Activated naive CD4-positive, alpha-beta T cell treated with Interleukin-2 at 50 U/mL for 16 hours (primary cell): Measurements from ENCODE around the gene PGM1.
A peak's percentile ranks its signal among the peaks of the same experiment; 100 is the strongest.
"Not testable (repeated sequence)": the region's sequence is repeated elsewhere in the genome, so short reads cannot be mapped to it uniquely, and the experiment has no call there.

ENCODE experiments used
- DNase-seq: peaks from one replicate; pipeline ENCODE4 v3.0.0-alpha.2; 2020

The PGM1 gene

DNA sequence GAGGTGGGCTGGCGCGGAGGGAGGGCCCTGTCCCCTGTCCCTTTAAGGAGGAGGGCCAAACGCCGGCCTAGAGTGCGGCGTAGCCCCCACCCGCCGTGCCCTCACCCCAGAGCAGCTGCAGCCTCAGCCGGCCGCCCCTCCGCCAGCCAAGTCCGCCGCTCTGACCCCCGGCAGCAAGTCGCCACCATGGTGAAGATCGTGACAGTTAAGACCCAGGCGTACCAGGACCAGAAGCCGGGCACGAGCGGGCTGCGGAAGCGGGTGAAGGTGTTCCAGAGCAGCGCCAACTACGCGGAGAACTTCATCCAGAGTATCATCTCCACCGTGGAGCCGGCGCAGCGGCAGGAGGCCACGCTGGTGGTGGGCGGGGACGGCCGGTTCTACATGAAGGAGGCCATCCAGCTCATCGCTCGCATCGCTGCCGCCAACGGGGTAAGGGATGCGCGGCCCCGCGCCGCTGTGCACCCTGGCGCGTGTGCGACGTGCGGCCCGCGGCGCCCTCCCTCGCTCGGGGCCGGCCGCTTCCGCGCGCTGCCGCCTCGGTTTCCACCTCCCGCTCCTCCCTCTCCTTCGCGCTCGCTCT, at the start of gene PGM1:
Gene PGM1 (plus strand): TSS at position 109 of the 583 bp plus-strand sequence. CDS start 78 bp downstream, at position 187.
- peak; percentile 79 for DNase-seq

DNA sequence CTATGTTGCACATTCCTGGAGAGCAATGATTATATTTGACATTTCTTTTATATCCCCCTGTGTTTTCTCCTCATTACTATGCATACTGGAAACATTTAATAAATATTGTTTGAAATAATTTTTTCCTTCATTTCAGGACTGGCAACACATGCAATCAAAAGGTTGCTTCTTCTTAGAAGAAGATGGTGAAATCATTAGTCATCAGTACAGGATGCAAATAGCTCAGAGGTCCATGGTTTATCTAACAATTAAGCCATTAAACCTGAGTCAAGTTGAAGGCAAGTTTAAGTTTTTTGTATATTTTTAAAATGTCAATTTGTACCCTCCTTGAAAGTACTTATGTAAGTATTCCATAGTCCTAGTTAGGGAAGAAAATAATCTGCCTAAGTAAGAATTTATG, 47.4 kb upstream of the PGM1 start:
- DNase-seq: no peak

DNA sequence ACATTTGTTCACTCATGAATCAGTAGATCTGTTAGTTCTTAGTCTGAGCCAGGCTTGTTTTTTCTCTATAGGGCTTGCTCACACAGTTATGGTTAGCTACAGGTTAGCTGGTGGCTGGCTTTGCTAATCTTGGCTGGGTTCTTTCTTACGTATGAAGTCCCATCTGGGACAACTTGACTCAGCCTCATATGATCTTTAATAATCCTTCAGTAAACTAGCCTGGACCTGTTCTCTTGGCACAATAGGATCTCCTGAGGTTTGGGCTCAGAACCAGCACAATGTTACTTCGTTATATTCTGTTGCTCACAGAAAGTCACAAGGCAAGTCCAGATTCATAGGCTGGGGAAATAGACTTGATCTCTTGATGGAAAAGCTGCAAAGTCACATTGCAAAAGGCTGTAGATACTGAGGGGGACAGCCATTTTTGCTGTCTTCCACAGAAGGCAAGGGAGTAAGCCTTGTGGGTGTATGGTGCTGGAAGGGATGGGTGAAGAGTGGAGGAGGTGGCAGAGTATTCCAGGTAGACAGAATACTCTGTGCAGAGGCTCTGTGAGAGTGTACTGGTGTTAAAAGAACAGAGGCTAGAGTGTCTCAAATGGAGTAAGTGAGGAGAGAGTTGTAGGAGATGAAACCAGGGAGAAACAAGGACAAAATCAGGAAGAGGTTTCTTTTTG, 45.5 kb upstream of the PGM1 start:
- no peak for DNase-seq

DNA sequence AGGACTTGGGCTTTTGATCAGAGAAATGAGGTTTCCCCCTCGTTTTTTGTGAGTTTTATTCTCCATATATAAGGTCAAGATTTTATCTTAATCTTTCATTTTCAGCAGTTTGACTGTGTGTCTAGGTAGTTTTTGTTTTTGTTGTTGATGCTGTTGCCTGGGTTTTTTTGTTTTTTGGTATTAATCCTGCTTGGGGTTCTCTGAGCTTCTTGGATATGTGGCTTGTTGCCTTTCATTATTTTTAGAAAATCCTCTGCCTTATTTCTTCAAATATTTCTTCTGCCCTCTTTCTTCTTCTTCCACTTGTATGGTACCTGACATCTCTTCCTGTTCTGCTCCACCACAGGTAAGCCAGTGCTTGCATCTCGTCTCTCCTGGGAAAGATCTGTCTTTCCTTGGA, 44.9 kb upstream of the PGM1 start:
- DNase-seq: no peak

DNA sequence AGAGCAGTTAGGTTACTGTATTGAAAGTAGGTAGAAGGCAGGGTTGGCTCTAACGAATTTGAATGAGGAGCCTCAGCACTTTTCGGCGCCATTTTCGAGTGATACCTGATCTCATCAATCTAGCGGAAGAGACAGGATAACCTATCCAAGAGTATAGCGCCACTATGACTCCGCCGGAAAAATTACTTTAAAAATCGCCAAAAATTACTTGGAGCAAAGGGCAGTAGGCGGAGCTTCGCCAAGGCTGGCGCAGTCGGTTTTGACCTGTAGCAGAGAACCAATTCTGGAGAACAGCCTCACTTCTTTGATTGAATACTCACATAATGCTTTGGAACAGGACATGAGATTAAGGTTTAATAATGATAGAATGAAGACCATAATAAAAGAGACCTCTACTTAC, 44.3 kb upstream of the PGM1 start:
- DNase-seq: no peak

DNA sequence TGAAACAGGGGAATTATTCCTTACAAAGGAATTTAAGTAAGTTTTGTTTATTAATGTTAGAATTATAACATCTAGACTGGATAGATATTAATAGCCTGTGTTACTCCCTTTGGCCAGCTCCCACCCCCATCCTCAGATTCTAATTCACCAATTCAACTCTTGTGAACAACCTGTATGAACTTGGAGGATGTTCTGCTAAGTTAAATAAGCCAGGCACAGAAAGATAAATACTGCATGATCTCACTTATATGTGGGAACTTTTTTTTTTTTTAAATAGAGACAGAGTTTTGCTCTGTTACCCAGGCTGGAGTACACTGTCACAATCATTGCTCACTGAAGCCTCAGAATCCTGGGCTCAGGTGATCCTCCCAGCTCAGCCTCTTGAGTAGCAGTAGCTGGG, 37.7 kb upstream of the PGM1 start:
- DNase-seq: no peak

DNA sequence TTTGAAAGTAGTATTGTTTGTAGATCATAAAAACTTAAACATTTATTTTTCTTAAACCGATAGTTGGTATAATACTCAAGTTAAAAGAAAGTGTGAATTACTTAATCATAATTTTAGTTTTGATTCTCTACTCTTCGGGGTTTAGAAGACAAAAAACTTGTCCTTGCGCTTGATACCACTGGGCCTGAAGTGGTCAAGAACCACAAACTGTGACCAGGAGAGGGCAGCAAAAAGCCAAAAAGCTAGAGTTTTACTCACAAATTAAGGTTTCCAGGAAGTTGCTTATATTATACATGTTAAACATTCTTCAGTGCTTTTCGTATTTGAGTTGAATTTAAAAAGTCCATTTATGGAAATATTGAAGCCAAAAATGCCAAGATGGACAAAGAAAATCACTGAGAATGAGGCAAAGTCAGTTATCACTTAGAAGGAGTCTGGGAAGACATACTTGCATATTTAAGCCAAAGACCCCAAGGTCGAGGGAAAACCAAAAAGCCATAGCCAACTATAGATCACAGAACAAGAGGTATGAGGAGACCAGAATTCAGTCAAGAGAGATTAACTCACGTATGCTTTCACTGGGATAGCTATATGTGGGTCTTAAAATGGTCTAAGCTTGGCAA, 35.7 kb upstream of the PGM1 start:
- DNase-seq: peak; percentile 3

DNA sequence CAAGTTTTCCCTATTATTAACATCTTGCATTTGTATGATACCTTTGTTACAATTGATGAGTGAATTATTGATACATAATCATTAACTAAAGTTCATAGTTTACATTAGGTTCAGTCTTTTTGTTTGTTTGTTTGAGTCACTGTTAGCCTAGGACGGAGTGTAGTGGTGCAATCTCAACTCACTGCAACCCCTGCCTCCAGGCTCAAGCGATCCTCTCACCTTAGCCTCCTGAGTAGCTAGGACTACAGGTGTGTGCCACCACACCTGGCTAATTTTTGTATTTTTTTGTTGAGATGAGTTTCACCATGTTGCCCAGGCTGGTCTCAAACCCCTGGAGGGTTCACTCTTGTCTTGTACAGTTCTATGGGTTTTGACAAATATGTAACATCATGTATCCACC, 33.9 kb upstream of the PGM1 start:
- DNase-seq: no peak

DNA sequence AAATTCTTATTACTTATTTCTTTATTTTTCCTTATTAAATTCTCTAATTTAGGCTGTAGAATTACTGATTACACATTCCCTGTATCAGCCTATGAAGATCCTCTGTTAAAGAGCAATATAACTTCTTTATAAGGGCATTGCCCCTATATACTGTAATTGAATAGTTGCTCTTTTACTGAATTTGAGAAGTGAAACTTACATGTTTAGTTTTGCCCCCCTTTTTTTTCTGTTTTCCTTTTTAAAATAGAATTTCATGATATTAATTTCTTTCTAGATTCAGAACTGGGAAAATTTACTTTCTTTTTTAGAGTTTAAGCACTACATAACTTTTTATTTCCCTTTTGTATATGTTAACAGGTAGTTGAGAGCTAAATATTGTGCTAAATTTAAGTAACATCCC, 29.5 kb upstream of the PGM1 start:
- DNase-seq: no peak

DNA sequence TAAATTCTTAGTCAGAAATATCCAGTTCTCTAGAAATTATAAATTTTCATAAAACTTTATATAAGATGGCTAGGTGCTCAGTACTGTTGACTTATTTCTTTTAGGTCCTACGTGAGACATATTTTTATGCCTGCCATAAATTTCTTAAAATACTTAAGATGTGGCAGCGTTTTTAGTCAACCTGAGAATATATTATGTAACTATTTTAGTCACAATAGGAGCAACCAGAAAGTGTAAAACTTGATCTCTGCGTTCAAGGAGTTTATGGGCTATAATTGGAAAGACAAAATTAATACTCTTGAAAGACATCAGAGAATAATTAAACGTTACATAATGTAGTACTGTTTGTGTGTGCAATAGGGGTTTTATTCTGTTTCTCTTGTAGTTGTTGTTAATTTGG, 24.1 kb upstream of the PGM1 start:
- no peak for DNase-seq

DNA sequence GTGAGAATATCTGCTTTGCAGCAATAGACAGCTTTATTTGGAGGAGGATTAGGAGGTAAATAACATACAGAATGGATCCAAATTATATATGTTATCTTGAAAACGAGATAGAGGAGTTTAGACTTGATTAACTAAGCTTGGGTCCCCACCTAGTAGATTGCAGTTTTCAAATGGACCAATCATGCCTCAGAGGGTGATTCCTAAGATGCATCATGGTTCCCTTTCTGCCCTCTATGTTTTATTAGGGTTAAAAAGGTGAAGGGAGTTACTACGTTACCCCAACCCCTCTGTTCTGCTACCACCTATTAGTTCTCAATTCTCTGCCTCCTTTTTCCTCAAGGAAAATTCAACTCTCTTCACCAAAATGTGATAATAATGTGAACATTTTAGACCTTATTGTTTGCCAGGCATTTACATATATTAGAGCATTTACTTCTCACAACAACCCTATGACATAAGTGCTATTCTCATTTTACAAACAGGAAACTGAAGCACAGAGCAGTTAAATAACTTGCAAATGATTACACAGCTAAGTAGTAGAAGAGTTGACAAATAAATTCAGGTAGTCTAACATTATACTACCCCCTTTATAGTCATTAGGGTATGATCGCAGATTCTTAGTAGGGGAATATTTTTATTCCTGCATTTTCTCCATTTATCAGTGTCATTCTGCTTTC, 23.4 kb upstream of the PGM1 start:
- no peak for DNase-seq

DNA sequence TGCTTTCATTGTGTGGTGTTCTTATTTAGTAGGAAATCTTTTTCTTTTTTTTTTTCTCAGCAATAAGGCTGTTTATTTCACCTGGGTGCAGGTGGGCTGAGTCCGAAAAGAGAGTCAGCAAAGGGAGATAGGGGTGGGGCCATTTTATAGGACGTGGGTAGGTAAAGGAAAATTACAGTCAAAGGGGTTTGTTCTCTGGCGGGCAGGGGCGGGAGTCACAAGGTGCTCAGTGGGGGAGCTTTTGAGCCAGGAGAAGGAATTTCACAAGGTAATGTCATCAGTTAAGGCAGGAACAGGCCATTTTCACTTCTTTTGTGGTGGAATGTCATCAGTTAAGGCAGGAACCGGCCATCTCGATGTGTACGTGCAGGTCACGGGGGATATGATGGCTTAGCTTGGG, 20.5 kb upstream of the PGM1 start:
- DNase-seq: not testable (repeated sequence)

DNA sequence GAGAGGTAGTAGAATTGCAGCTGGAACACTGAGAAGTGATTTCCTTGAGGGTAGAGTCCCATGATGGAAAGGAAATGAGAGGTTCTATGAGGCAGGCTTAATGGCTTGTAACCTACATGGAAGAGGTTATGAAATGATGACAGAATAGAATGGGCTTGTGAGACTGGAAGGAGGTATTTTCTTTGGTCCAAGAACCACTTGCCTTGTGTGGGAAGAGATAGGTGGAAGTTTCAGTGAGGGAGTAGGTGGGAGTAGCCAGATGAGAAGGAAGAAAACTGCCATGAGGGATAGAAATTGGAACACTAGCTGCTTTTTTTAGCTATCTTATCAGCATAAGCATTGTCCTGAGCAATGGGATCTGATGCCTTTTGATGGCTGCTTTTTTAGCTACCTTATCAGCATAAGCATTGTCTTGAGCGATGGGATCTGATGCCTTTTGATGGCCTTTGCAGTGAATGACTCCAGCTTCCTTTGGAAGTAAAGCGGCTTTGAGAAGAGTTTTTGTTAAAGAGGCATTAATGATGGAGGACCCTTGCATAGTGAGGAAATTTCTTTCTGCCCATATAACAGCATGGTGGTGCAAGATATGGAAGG, 18.9 kb upstream of the PGM1 start:
- DNase-seq: not testable (repeated sequence)

DNA sequence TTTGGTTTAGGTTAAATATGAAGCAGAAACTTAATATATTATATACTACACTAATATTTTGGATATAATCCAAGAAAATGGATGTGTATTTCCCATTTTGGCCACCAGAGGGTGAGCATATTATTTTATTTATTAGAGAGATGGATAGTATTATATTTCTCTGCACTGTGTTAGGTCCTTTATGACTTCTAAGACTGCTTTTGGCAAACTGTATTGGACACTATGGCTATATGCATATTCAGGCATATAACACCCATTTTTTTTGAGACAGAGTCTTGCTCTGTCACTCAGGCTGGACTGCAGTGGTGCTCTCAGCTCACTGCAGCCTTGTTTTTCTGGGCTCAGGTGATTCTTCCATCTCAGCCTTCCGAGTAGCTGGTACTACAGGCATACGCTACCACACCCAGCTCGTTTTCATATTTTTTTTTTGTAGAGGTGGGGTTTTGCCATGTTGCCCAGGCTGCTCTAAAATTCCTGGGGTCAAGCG, 17.8 kb upstream of the PGM1 start:
- no peak for DNase-seq

DNA sequence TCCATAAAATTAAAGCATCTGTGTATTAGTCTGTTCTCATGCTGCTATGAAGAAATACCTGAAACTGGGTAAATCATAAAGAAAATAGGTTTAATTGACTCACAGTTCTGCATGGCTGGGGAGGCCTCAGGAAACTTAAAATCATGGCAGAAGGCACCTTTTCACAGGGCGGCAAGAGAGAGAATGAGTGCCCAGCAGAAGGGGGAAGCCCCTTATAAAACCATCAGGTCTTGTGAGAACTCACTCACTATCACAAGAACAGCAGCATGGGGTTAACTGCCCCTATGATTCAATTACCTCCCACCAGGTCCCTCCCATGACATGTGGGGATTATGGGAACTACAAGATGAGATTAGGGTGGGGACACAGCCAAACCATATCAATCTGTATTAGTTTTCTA, 6.9 kb upstream of the PGM1 start:
- DNase-seq: not testable (repeated sequence)

DNA sequence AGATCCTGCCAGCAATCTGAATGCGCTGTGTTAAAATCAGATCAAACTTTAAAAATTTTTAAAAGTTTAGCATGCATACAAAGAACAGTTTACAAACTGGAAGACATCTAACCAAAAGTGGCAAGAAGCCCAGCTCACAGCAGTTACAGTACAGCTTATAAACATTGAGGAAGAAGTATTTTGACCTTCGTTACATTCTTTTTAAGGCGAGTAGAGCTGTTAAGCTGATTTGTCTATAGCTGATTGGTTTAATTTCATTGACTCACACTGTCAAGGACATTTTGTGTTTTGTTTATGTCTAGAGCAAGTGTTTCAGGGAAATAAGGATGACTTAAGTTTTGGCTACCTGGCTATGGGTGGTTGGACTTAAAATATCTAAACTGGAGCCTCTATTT, 3.0 kb upstream of the PGM1 start:
- DNase-seq: no peak

DNA sequence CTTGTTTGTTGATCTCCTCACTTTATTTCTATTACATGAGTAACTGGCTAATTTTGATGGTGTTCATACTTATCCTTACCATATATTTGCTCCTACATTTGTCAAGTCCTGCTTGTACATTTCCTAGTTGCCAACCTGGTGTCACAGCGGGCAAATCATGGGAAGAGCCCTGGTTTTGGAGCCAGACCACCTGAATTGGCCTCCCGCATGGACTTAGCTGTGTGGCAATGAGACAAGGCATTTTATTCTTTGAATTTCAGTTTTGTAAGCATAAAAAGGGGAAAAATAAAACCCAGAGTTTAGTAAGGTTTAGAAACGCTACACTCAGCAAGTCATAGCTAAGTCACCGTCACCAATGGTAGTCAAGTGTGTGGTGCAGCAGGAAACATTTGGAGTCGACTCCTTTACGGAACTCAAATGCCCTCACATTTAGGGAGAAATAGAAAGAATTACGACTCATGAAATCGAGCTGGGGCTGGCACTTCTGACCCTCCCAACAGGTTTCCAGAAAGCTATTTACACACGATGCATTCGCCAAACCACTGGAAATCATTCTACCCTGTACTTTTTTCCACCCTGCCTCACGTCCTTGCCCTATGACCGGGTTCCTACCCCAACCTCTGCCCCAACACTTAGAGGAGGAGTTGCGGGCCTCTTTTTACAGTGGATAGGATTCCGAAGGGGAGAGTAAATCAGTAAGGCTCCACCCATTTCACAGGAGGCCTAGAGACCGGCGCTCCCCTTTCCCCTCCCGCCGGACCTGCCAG, 492 bp upstream of the PGM1 start:
- DNase-seq: no peak

DNA sequence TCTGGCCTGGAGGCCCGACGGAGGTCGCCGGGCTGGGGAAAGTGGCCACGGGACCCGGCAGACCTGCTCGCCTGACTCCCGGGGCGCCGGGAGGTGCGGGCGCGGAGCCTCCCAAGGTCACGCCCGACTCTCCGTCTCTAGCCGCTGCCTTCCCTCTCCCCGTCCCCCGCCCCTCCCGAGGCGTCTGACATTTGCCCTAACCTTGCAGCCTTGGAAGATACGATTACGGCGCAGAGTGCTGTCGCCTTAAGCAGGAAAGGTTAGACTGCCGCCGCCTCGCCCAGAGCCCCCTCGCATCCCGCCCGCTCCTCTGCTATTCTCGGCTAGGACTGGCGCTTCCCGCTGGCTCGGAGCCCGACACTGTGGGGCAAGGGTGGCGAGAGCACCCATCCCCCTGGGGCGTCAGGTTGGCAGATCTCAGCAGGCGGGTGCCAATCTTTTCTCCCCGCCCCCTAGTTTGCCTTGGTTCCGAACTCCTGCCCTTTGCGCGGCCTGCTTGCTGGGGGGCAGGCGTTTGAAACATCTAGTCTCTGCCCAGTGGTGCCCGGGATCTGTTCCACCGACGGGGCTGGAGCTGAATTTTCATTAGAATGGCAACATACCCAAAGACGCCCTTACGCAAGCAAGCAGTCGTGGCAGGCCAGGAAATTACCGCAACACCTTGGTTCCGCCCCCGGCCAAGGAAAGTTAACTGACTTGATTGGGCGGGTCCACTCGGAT, 835 bp downstream of the PGM1 start:
- peak; percentile 77 for DNase-seq

DNA sequence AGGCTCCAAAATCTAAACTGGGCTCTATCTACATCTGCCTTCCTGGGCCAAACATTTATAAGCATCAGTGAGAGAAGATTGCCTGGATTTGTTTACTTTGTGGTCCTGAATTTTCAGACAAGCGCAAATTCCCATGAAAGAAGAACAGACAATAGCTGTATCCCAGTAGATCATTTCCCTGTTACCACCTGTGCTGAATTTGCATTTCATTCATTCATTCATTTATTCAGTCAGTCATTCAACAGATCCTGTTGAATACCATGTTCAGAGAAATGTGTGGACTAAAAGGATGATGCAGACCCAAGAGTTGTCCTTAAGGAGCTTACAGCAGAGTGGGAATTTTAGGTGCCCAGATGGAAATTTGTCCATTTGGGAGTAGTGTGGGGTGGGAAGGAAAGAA, 2.2 kb downstream of the PGM1 start:
- no peak for DNase-seq

DNA sequence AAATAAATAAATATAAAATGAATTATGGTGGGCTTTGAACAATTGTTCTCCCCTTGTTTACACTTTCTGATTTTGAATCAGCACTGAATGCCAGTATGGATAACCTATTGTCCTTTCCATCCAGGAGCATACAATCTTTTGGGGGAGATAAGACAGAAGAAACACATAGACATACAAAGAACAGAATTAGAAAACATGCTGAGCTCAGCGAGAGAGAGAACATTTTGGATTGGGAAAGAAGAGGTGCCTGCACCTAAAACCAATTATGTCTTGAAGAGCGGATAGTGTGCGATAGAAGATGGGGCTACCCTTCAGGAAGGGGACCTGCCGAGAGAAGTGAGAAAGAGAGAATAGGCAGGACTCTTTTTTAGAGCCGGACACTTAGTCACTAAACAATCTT, 6.6 kb downstream of the PGM1 start:
- DNase-seq: no peak

DNA sequence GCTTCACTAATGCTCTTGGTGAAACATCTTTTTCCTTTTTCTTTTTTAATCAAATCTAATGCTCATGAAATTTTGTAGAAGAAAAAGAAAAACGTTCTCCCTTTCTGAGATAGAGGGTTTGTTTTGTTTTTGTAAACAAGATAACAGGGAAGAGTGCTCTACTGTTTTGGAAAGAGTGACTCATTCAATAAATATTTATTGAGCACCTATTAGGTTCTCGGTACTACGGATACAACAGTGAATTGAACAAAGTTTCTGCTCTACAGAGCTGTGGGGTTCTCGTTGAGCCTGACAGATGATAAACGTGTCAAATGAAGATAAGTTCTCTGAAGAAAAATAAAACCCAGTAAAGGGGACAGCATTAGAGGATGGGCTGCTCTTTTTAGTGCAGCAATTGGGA, 7.0 kb downstream of the PGM1 start:
- no peak for DNase-seq

DNA sequence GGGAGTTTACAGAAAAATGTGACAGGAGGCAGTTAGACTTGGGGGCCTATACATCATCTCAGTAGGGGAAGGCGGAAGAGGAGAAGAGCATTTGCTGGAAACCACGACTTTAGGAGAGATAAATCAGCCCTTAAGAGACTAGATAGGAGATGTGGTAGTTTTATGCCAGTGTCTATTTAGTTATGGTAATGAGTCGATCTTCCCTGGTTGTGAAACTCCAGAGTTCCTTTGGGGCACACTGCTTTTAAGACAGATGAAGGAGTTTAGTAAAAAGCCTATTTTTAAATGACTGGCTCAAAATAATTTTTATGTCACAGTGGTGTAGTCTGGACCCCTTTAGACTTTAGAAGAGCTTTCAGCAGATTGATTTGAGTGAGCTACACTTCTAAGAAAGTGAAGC, 7.8 kb downstream of the PGM1 start:
- DNase-seq: no peak
